Measurements from ENCODE around the gene TSPAN18.

Gene TSPAN18

DNA sequence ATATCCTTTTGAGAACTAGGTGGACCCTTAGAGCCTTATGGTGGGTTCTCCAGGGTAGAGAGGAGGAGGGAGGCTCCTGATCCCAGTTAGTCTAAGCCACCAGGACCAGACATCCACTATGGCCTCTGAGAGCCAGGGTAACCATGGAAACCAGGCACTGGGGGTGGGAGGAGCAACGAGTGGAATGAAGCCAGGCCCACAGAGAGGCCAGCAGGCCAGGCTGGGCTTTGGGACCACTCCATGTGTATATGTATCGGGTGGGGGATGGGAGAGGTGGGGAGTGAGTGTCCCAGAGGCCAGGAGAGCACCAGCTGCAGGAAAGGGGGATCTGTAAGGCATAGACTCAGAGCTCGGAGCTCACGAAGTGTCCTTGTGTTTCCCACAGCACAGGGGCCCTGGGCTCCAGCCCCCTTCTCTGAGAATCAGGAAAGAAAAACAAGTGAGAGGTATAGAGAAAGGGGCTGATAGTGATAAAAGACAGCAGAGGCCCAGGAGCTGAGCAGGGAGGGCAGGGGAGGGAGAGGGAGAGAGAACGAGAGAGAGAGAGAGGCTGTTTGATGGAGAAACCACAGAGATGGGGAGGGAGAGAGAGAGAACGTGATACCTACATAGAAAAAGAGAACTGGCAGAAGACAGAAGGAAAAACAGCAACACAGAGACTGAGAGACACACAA is 15.5 kb upstream of the TSPAN18 start:
- no peak for DNase-seq (ENCODE audit: low spot score)

DNA sequence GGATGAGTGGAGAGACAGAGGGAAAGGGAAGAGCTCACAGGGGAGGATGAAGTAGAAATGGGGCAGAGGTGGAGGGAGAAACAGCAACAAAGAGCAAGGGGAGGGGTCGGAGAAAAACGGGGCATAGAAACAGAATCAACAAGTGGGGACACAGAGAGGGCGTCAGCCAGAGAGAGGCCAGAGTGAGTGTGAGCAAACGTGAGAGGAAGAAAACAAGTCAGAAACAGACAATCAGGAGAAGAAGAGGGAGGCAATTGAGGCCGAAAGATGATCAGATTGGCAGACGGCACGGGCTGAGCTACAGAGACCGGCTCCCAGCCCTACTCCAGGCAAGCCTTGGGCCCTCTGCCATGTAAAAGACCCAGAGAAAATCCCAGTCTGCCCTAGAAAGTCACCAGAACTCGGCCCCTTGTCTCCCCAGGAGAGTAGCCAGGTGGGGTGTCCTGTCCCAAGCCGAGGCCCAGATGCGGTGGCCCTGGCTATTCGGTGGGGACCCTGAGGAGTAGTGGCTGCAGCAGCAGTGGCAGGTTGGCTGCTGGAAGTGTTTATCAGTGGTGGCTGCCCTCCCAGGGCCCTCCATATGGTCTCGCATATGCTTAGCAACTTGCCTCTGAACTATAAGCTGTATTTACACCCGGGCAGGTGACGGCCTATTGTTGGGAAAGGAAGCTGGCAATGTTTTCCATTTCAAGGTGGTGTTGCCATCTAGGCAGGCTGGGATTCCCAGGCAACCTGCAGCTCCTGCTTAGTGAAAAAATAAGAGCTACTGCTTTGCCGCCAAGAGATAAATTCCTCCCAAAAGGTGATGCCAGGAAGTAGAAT is 14.8 kb upstream of the TSPAN18 start:
- no peak for DNase-seq (ENCODE audit: low spot score)

DNA sequence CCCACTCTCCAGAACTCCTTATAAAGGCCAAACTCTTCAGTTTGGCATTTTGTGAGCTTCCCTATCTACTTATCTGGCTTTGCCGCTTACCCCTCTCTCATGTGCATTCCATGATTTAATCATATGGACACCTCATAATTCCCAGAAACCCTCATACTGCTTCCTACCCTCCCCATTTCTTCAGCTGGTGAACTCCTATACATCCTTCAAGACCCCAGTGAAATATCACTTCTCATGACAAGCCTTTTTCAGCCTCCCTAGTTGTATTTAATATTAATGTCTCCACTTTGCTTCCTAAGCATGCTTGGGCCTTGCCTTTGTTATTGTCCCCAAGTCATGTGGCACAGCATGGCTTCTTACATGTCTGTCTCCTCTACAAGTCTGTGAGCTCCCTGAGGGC is 13.7 kb upstream of the TSPAN18 start:
- no peak for DNase-seq (ENCODE audit: low spot score)

DNA sequence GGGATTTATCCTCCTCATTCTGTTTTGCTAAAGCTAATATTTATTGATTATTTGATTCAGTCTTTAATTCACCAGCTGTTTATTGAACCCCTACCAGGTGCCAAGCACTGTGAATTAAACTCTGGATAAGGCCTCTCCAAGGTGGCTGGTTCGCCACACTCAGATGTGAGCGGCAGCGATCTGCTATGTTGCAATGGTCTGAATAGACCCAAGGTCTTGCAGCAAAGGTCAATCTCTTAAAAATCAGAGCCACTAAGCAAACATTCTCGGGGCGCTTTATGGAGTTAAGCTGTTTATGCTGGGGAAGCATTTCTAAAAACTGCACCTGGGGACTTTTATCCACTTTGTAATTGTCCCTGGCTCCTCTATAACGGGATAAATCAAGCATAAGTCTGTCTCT is 10.5 kb upstream of the TSPAN18 start:
- DNase-seq (ENCODE audit: low spot score): no peak

DNA sequence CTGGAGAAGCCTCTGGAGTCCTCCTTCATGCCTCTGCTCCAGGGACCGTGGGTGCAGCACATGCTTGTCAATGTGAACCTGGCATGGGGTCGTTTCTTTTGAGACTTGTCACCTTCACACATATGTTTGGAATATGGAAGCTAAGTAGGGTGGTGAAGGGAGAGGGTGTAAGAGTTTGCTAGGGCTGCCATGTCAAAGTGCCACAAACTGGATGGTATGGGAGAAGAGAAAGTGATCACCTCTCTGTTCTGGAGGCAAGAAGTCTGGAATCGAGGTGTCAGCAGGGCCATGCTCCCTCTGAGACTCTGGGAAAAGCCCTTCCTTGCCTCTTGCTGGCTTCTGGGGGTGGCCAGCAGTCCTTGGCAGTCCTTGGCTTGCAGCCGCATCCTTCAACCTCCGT is 8.7 kb upstream of the TSPAN18 start:
- no peak for DNase-seq (ENCODE audit: low spot score)

DNA sequence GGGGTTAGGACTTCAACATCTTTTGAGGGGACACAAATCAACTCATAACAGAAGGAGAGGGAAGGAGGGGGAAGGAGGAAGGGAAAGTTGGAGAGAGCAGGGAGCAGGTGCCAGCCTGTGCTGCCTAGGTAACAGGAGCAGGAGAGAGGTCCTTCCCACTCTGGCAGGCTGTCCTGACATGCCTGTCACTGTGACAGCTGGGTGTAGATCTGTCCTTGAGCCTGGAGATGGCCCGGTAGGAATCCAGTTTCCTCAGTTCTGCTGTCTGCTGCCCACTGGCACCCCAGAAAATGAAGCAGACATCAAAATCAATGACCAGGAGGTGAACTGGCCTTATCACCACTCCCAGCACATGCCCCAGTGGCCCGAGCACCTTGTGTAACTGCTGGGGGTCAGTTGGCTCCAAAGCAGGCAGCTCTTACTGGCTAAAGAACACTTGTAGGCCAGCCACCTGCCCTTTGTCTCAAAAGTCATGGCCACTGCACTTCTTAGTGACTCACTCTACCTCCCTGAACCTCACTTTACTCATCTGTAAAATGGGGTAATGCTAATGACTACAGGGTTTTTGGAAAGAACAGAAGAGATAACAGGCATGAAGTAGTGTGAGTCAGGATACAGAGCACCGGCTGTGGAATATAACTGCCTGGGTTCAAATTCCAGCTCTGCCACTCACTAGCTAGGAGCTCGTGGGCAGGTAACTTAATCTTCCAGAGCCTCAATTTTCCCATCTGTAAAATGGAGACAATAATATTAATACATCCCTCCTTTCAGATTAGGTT is 8.0 kb upstream of the TSPAN18 start:
- no peak for DNase-seq (ENCODE audit: low spot score)

DNA sequence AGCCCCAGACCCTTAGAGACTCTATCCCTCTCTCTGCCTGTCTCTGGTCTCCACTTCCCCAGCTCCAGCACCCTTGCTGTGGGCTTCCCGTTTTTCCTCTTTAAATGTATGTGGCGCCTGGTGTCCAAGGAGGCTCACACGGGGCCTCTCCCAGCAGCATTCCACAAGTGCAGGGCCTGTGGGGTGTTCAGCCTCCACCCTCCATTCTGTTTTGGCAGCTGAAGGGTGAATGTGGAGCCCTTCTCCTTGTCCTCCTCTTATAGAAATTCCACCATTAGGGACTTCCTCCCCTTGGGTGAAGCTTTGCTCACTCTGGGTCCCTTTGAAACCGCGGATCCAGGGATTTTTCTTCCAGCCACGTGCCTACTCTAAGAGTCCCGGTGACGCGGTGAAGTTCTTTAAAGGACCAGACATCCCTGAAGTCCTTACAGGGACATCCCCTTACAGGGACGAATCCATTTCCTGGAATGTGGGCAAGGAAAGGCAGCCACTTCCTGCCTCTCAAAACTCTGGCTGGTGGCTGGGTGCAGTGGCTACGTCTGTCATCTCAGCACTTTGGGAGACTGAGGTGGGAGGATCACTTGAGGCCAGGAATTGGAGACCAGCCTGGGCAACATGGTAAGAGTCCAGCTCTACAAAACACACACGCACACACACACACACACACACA is 1.6 kb upstream of the TSPAN18 start:
- no peak for DNase-seq (ENCODE audit: low spot score)

DNA sequence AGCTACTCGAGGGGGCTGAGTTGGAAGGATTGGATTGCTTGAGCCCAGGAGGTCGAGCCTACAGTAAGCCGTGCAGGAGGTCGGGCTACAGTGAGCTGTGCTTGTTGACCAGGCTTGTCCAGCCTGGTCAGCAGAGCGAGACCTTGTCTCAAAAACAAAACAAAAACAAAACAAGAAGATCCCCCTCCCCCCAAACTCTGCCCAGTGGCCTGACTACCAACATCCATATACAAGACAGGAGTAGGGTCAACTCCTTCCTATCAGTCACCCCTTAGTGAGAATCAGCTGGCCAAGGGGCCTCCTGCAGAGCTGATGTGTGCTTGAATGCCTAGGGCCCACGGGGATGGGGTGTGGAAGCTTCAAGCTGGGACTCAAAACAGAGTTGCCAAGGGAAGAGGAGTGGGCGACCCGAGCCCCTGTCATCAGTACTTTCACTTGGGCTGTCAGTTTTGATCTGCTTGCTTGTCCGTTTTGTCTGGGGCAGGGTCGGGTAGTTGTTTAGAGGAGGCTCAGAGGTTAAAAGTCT is 942 bp upstream of the TSPAN18 start:
- peak; percentile 25 for DNase-seq (ENCODE audit: low spot score)

DNA sequence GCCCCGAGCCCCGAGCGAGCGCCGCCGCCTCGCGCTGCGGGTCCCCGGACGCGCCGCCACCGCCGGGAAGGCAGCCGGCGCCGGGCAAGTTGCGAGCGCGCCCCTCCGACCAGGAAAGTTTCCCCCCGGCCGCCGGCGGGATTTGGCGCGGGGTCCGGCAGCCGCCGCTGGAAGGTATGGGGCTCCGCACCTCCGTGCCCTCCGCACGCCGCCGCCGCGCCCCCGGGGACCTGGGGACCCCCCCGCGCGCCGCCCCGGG is 281 bp downstream of the TSPAN18 start:
- no peak for DNase-seq (ENCODE audit: low spot score)

DNA sequence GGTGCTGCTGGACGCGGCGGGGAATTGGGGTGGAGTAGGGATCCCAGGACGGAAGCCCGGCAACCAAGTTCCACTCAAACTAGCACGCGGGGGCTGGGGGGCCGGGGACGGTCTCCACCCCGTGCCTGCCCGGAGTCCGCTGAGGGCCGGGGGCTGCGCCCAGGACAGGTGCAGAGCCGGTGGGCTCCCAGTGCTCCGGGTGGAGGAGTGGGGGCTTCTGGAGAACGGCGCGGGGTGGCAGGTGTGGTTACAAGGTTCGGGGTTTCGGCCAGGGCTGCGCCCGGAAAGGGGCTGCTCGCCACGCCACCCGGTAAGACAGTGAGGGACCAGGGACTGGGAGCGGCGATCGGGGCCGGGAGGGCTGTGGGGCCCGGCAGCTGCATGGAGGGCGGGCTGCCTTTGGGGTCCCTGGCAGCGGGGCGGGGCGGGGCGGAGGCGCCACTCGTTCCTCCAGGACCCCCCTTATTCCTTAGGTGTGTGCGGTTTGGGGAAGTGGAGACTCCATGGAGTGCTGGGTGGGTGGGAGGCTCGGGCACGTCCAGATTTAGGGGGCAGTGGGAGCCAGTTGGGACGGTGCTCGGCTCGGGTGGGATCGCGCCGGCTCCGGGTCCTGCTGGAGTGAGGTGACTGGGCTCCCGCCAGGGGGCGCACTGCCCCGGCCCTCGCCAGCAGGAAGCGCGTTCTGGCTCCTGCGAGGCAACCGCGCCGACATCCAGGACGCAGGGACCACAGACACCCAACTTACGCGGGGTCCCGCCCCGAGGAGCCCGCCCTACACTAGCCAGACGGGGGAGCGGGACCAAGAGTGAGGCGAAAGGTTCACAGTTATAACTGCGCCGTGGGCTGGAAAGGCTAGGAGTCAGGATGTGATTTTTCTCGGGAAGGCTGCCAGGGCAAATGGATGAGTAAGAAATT is 868 bp downstream of the TSPAN18 start:
- DNase-seq (ENCODE audit: low spot score): peak; percentile 92

DNA sequence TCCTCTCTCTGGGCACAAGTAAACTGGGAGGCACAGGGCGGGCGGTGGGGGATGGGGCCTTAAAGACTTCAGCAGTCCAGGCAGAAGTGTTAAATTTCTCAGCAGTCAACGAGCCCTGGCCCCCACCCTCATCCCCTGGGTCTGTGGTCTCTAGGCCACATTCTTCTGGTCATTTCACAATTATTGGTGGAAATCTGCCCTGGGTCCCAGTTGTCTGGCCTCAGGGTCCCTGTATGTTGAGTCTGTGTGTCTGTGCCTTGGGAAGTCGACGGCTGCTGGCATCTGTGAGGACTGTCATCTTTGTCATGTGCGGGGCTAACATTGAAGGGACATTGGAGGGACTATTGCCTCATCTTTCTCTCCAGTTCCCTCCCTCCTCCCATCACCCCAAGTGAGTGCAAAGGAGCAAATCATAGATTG is 1.7 kb downstream of the TSPAN18 start:
- DNase-seq (ENCODE audit: low spot score): no peak

DNA sequence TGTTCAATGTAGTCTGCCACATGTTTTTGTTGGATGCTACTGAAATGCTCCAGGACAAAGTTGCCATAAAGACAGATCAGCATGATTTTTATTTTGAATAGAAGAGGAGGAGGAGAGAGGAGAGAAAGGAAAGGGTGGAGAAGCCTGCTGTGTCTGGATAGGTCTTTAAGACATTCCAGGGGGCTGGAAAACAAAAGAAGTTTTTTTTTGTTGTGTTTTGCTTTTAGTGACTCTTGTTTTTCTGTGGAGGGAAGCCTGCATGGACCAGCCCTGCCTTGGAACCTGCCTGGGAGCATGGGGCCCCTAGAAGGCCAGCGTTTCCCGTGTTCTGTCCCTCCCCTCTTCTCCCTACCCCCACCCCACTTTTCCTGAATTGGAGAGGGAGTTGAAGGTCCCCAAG is 2.3 kb downstream of the TSPAN18 start:
- no peak for DNase-seq (ENCODE audit: low spot score)

DNA sequence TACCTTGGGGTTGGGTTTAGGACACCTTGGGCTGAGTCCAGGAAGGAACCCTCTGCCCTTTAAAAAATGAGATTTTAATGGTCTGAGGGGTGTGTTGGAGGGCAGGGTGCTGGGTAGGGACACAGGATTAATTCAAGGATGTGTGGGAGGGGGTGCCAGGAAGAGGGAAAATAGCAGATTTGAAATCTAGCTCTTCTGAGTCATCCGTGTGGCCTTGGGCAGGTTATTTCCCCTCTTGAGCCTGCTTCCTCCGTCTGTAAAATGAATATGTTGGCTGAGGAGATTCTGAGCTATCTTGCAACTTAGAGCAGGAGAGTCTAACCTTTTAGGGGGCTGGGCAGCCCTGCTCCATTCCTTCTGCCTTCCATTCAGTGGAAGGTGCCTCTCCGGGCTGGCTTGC is 3.0 kb downstream of the TSPAN18 start:
- DNase-seq (ENCODE audit: low spot score): no peak

DNA sequence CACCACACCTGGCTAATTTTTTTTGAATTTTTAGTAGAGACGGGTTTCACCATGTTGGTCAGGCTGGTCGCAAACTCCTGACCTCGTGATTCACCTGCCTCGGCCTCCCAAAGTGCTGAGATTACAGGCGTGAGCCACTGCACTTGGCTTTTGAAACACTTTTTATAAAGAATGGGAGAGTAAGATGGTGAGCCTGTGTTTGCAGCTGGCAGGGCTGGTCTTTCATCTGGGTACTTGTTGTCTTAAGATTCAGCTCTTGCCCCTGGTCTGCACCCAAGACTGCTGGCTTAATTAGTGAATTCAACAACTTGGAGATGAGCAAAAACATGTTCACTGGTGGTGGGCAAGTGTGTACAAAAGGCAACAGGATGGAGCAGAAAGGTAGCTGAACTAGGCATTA is 4.0 kb downstream of the TSPAN18 start:
- no peak for DNase-seq (ENCODE audit: low spot score)

DNA sequence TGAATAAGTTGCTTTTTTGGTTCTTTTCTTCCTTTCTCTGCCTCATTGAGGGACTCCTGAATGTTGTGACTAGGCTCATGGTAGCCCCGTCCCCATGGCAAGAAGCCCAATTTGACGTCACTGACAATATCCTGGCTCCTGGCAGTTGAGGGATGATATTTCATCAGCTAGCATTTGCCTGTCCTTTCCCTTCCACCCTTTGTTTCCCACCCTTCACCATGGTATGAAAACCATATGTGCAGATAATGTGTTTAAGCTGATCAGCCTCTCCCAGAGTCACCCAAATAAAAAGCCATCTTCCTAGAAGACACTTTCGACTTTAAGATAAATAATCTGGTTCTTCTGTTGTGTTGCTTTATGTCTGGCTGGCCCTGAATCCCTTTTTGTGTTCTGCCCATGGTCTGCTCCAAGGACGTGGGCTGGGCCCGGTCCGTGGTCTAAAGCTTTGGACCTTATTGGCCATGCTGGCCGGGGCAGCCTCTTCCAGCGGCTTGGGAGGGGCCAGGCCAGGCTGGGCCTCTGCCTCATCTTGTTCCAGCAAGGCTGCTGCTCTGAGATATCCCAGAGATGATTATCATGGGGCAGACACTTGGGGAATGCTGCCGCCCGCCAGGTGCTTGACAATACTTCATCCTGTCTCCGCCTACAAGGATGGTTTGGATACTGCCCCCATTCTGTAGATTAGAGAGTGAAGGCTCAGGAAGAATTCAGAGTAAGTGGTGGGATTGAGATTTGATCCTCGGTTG is 5.1 kb downstream of the TSPAN18 start:
- no peak for DNase-seq (ENCODE audit: low spot score)

DNA sequence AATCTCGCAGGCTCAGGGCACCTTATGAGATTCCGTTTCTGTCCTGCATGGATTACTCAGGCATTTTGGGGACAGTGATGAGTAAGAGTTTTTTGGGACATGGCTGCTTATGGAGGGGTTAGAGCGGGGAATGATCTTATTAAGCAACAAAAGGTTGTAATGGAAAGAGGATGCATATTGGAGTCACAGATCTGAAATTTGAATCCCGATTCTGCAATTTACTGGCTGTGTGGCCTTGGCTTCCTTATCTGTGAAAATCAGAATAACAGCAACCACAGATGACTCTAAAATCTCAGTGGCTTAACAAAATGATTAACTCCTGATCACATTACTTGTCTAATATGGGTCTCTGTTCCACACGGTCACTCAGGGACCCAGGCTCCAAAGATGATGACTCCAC is 5.8 kb downstream of the TSPAN18 start:
- DNase-seq (ENCODE audit: low spot score): no peak

DNA sequence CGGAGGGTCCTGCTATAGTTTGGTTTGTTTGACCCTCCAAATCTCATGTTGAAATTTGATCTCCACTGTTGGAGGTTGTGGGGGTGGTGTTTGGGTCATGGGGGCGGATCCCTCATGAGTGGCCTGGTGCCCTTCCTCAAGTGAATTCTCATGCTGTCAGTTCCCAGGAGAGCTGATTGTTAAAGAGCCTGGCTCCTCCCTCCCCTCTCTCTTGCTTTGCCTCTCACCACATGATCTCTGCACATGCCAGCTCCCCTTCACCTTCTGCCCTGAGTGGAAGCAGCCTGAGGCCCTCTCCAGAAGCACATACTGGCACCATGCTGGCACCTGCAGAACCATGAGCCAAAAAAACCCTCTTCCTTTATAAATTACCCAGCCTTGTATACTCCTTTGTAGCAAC is 7.1 kb downstream of the TSPAN18 start:
- no peak for DNase-seq (ENCODE audit: low spot score)

DNA sequence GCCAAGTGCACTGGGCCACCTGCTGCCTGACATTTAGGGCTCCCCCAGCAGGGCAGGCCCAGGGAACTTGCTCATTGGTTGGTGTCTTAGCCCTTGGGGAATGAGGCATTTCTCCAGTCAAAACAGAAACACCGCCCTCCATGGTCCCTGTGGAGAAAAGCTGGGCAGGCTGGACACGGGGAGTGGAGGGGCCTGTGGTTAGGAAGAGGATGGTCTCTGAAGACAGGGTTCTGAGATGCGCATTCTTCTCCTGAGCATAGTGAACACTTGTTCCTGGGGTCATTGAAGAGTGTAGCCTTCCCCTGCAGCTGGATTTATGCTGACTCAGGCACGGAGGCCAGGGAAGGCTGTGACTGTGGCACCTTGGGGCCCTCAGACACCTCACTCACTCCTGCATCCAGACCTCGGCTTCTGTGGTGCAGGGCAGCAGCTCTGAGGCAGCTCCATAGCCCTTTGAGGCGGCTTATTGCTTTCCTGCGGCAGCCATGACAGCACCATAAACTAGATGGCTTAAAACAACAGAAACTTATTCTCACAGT is 8.2 kb downstream of the TSPAN18 start:
- DNase-seq (ENCODE audit: low spot score): no peak

DNA sequence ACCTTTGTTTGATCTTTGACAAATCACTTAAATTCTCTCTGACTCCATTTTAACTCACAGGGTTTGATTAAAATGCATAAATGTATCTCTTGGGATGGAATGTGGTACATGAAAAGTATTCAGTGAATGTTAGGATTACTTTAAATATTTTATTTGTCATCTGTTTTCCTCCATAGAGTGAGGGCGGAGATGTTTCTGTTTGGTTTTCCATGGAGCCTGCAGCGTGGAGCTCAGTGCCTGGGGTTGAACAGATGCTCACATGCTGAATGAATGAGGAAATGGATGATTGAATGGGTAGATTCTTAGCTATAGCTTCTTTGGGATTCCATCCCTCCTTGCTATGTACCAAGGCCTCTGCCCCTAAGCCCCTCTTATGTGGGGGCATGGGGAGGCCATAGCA is 10.0 kb downstream of the TSPAN18 start:
- no peak for DNase-seq (ENCODE audit: low spot score)

All from AG08396 (cell line).